Hepatocyte (in vitro differentiated cells): ENCODE measurements around the gene GUCA1A.

Experiments
- EZH2 ChIP-seq: fragments of 200-600 bp; sonication (generic); IDR thresholded peaks from 2 replicates; pipeline ENCODE4 v1.6.1; 2016; ENCODE audit warnings: antibody characterized with exemption, mild to moderate bottlenecking, borderline replicate concordance
- EZH2phosphoT487 ChIP-seq: fragments of 200-600 bp; sonication (generic); IDR thresholded peaks from one replicate; pipeline ENCODE4 v1.6.1; 2018; ENCODE audit warnings: antibody characterized with exemption, mild to moderate bottlenecking, low read depth, moderate library complexity; ENCODE audit not compliant: unreplicated experiment, severe bottlenecking
- TF ChIP-seq, protein P1 (sequence below): fragments of 200-600 bp; sonication (generic); IDR thresholded peaks from 2 replicates; pipeline ENCODE4 v1.5.1; 2016; ENCODE audit warnings: antibody characterized with exemption, mild to moderate bottlenecking; ENCODE audit not compliant: poor library complexity

DNA sequence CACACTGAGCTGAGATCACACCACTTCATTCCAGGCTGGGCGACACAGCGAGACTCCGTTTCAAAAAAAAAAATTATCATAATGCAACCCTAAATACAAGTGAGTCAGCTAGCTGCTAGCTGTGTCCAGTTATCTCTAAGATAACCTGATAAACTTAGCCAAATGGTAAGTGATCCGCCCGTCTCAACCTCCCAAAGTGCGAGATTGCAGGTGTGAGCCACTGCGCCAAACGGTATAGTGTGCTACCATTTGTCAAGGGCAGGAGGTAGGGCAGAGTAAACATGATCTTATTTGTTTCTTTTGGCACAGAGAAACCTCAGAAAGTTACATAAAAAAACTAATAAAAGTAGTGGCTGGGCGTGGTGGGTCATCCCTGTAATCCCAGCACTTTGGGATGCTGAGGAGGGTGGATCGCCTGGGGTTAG, 26.0 kb upstream of the GUCA1A start:
- TF ChIP-seq EZH2 (no peak), EZH2phosphoT487 (no peak)
- TF ChIP-seq, protein P1, sequence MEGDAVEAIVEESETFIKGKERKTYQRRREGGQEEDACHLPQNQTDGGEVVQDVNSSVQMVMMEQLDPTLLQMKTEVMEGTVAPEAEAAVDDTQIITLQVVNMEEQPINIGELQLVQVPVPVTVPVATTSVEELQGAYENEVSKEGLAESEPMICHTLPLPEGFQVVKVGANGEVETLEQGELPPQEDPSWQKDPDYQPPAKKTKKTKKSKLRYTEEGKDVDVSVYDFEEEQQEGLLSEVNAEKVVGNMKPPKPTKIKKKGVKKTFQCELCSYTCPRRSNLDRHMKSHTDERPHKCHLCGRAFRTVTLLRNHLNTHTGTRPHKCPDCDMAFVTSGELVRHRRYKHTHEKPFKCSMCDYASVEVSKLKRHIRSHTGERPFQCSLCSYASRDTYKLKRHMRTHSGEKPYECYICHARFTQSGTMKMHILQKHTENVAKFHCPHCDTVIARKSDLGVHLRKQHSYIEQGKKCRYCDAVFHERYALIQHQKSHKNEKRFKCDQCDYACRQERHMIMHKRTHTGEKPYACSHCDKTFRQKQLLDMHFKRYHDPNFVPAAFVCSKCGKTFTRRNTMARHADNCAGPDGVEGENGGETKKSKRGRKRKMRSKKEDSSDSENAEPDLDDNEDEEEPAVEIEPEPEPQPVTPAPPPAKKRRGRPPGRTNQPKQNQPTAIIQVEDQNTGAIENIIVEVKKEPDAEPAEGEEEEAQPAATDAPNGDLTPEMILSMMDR = no peak
